ENCODE results near the gene ZC3H12A. TPM values are rescaled to one million over a fixed set of nuclear protein-coding genes. Genes with fewer than 3 reads are reported as not detected.

The ZC3H12A gene
- total and polyA plus RNA-seq, 2 experiments from 2014 or later: 9.0 to 9.3 TPM

DNA sequence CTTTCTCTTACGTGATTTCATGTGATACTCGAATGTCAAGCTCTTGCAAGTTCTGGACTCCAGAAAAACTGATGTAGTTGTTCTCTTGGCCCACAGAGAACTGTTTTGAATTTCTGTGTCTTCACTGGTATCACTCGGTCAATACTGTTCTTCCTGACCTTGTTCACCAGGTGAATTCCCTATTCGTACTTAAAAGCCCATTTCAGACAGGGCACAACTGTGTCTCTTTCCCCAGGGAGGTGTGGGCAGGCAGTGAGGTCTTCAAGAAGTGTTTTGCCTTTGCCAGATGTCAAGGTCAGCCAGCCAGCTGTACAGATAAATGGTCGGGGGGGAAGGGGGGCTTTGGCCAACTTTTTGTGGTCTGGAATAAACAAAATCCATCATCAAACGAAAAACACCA, 27.5 kb upstream of the ZC3H12A start:
- Histone ChIP-seq H3K9me2 (ENCODE audit: insufficient read depth) (no peaks in the 10 kb centered on the region), H3F3A (replicated peaks; ENCODE audit: low read depth) (no peaks in the 10 kb centered on the region), H3K36me3 (ENCODE audit: insufficient read depth) (no peaks in the 10 kb centered on the region), H3K4me2 (no peak overlapping the region), H3K79me2 (replicated peaks; ENCODE audit: insufficient read depth) (no peaks in the 10 kb centered on the region), H3K4me3 (no peak overlapping the region), H3K4me1 (ENCODE audit: insufficient read depth) (peaks cover 29% of the 10 kb centered on the region), H2AFZ (no peak overlapping the region), H3K27me3 (ENCODE audit: insufficient read depth) (no peaks in the 10 kb centered on the region), H4K20me1 (replicated peaks; ENCODE audit: insufficient read depth) (no peaks in the 10 kb centered on the region), H3K27ac (ENCODE audit: low read depth) (no peak overlapping the region)
- H3K4me1 Mint-ChIP-seq: peaks cover 33% of the 10 kb centered on the region
- ATAC-seq (no peak), DNase-seq (ENCODE audit: low spot score) (no peak)
- no peak for TF ChIP-seq ZNF331 (CRISPR knock-in tag; IDR thresholded peaks at IDR 0.05; ENCODE audit: low read depth)
- TF ChIP-seq EZH2phosphoT487 (IDR thresholded peaks at IDR 0.05; ENCODE audit: unreplicated experiment): no peak
- TF ChIP-seq CREB1 (CRISPR knock-in tag; IDR thresholded peaks at IDR 0.05; ENCODE audit: low read depth): no peak
- no peak for TF ChIP-seq EZH2 (IDR thresholded peaks at IDR 0.05; ENCODE audit: low read depth, unreplicated experiment)
- TF ChIP-seq, protein P1, sequence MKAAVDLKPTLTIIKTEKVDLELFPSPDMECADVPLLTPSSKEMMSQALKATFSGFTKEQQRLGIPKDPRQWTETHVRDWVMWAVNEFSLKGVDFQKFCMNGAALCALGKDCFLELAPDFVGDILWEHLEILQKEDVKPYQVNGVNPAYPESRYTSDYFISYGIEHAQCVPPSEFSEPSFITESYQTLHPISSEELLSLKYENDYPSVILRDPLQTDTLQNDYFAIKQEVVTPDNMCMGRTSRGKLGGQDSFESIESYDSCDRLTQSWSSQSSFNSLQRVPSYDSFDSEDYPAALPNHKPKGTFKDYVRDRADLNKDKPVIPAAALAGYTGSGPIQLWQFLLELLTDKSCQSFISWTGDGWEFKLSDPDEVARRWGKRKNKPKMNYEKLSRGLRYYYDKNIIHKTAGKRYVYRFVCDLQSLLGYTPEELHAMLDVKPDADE (IDR thresholded peaks at IDR 0.05): no peak
- TF ChIP-seq, protein P2, sequence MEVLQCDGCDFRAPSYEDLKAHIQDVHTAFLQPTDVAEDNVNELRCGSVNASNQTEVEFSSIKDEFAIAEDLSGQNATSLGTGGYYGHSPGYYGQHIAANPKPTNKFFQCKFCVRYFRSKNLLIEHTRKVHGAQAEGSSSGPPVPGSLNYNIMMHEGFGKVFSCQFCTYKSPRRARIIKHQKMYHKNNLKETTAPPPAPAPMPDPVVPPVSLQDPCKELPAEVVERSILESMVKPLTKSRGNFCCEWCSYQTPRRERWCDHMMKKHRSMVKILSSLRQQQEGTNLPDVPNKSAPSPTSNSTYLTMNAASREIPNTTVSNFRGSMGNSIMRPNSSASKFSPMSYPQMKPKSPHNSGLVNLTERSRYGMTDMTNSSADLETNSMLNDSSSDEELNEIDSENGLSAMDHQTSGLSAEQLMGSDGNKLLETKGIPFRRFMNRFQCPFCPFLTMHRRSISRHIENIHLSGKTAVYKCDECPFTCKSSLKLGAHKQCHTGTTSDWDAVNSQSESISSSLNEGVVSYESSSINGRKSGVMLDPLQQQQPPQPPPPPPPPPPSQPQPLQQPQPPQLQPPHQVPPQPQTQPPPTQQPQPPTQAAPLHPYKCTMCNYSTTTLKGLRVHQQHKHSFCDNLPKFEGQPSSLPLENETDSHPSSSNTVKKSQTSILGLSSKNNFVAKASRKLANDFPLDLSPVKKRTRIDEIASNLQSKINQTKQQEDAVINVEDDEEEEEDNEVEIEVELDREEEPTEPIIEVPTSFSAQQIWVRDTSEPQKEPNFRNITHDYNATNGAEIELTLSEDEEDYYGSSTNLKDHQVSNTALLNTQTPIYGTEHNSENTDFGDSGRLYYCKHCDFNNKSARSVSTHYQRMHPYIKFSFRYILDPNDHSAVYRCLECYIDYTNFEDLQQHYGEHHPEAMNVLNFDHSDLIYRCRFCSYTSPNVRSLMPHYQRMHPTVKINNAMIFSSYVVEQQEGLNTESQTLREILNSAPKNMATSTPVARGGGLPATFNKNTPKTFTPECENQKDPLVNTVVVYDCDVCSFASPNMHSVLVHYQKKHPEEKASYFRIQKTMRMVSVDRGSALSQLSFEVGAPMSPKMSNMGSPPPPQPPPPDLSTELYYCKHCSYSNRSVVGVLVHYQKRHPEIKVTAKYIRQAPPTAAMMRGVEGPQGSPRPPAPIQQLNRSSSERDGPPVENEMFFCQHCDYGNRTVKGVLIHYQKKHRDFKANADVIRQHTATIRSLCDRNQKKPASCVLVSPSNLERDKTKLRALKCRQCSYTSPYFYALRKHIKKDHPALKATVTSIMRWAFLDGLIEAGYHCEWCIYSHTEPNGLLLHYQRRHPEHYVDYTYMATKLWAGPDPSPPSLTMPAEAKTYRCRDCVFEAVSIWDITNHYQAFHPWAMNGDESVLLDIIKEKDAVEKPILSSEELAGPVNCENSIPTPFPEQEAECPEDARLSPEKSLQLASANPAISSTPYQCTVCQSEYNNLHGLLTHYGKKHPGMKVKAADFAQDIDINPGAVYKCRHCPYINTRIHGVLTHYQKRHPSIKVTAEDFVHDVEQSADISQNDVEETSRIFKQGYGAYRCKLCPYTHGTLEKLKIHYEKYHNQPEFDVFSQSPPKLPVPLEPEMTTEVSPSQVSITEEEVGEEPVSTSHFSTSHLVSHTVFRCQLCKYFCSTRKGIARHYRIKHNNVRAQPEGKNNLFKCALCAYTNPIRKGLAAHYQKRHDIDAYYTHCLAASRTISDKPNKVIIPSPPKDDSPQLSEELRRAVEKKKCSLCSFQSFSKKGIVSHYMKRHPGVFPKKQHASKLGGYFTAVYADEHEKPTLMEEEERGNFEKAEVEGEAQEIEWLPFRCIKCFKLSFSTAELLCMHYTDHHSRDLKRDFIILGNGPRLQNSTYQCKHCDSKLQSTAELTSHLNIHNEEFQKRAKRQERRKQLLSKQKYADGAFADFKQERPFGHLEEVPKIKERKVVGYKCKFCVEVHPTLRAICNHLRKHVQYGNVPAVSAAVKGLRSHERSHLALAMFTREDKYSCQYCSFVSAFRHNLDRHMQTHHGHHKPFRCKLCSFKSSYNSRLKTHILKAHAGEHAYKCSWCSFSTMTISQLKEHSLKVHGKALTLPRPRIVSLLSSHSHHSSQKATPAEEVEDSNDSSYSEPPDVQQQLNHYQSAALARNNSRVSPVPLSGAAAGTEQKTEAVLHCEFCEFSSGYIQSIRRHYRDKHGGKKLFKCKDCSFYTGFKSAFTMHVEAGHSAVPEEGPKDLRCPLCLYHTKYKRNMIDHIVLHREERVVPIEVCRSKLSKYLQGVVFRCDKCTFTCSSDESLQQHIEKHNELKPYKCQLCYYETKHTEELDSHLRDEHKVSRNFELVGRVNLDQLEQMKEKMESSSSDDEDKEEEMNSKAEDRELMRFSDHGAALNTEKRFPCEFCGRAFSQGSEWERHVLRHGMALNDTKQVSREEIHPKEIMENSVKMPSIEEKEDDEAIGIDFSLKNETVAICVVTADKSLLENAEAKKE (CRISPR knock-in tag; IDR thresholded peaks at IDR 0.05): no peak
- no peak for TF ChIP-seq NANOG (IDR thresholded peaks at IDR 0.05; ENCODE audit: borderline replicate concordance)
- TF ChIP-seq JUNB (IDR thresholded peaks at IDR 0.05; ENCODE audit: unreplicated experiment): no peak
- TF ChIP-seq POLR2AphosphoS5 (IDR thresholded peaks at IDR 0.05; ENCODE audit: low read depth): no peak
- no peak for TF ChIP-seq STAT1 (IDR thresholded peaks at IDR 0.05; ENCODE audit: unreplicated experiment)
- H3K36me3 Mint-ChIP-seq (ENCODE audit: low read depth): no peaks in the 10 kb centered on the region; the same call in 2 of the 3 replicates
- no peak overlapping the region for H3K27ac Mint-ChIP-seq
- H3K4me3 Mint-ChIP-seq: no peak overlapping the region
- no peaks in the 10 kb centered on the region; the same call in 2 of the 3 replicates for H3K9me3 Mint-ChIP-seq
- H3K27me3 Mint-ChIP-seq (ENCODE audit: insufficient read depth, low read depth, poor library complexity): peaks cover 17% of the 10 kb centered on the region

Data from GM23338 (cell line).